HG03378 (cell line): Measurements from ENCODE around the gene HMCN1.
A peak's percentile ranks its signal among the peaks of the same experiment; 100 is the strongest.

Experiments used
- ATAC-seq: cut with Tn5 transposase; IDR thresholded peaks from one replicate; pipeline ENCODE4 v1.9.1; 2021; ENCODE audit warnings: mild to moderate bottlenecking, moderate library complexity; ENCODE audit not compliant: unreplicated experiment

HMCN1 gene

GRCh38 chr1:186215636-186216035, 481.4 kb downstream of the HMCN1 start:
- ATAC-seq: no peak

GRCh38 chr1:186218654-186219352, 484.6 kb downstream of the HMCN1 start:
- peak; percentile 92 for ATAC-seq

GRCh38 chr1:186220067-186220466, 485.9 kb downstream of the HMCN1 start:
- ATAC-seq: no peak

- no peak for ATAC-seq
These were observed 486.7 kb downstream of the HMCN1 start for GRCh38 chr1:186220911-186221310.

GRCh38 chr1:186225096-186225495, 490.9 kb downstream of the HMCN1 start:
- no peak for ATAC-seq

- ATAC-seq: no peak
These were observed 494.6 kb downstream of the HMCN1 start for GRCh38 chr1:186228749-186229148.

GRCh38 chr1:186231861-186232436, 497.8 kb downstream of the HMCN1 start:
- ATAC-seq: no peak

- no peak for ATAC-seq
These were observed 500.9 kb downstream of the HMCN1 start for GRCh38 chr1:186234976-186235686.

GRCh38 chr1:186235696-186236095, 501.5 kb downstream of the HMCN1 start:
- no peak for ATAC-seq

- ATAC-seq: no peak
These were observed 502.7 kb downstream of the HMCN1 start for GRCh38 chr1:186236921-186237320.

GRCh38 chr1:186239171-186239570, 505.0 kb downstream of the HMCN1 start:
- no peak for ATAC-seq

- no peak for ATAC-seq
These were observed 506.2 kb downstream of the HMCN1 start for GRCh38 chr1:186240436-186240835.
